GM12878 (cell line): ENCODE data around the gene MATN3. TPM values are rescaled to one million over a fixed set of nuclear protein-coding genes. Genes with fewer than 3 reads are reported as not detected.

ENCODE experiments used
- ATAC-seq: fragments of 200-7000 bp; cut with Tn5 transposase; 3 replicates; pipeline ENCODE4 v1.9.1; 2020; ENCODE audit warnings: mild to moderate bottlenecking, moderate library complexity
- BruUV-seq: library from RNA; stranded (reverse); fragments of 400-500 nt; replicated peaks from 2 replicates; lab custom pipeline; 2021; lab: Mats Ljungman, UMichigan
- CTCF ChIA-PET: fragments of 300-600 bp; sonication (Branson Sonifier 250); formaldehyde crosslinking; extraction: SDS; loops from one replicate; lab custom pipeline; 2021; ENCODE audit warnings: inconsistent platforms; lab: Yijun Ruan, JAX
- POLR2A ChIA-PET: fragments of 350-600 bp; formaldehyde crosslinking; extraction: SDS; loops from one replicate; lab custom pipeline; 2021; ENCODE audit warnings: inconsistent platforms; lab: Charles Lee
- RAD21 ChIA-PET: fragments of 300-600 bp; sonication (Branson Sonifier 250); formaldehyde crosslinking; loops from one replicate; lab custom pipeline; 2023; ENCODE audit warnings: antibody characterized with exemption; ENCODE audit not compliant: unreplicated experiment; lab: Charles Lee
- SMC1A ChIA-PET: fragments of 300-600 bp; sonication (Branson Sonifier 250); formaldehyde crosslinking; loops from one replicate; lab custom pipeline; 2023; ENCODE audit not compliant: unreplicated experiment, uncharacterized antibody; lab: Charles Lee
- DNase-seq: peaks from one replicate; pipeline ENCODE4 v3.0.0-alpha.2; 2011; ENCODE audit warnings: low read depth, low spot score
- FAIRE-seq: peaks from 3 replicates; lab custom pipeline; 2011; peaks lifted over from hg19 to GRCh38; lab: Jason Lieb, UNC
- H2AFZ ChIP-seq: 2 replicates; pipeline ENCODE4 v1.6.0; 2011; ENCODE audit warnings: low read depth, low read length, control low read depth; ENCODE audit not compliant: control insufficient read depth
- H3K27ac ChIP-seq: 2 replicates; pipeline ENCODE4 v1.5.1; 2011; ENCODE audit warnings: control low read depth; ENCODE audit not compliant: control insufficient read depth, insufficient read depth
- H3K27me3 ChIP-seq, 2 experiments: replicated peaks in 1 of 2; 2 replicates each; pipeline versions ENCODE4 v1.6.0 to v1.6.1; 2011; ENCODE audit warnings: low read length in 1 of 2; ENCODE audit not compliant: control insufficient read depth in 2 of 2, insufficient read depth in 2 of 2
- H3K36me3 ChIP-seq, 2 experiments: 2 replicates each; pipeline ENCODE4 v1.5.1; 2011; ENCODE audit warnings: low read length in 1 of 2; ENCODE audit not compliant: control insufficient read depth in 2 of 2, insufficient read depth in 2 of 2
- H3K4me1 ChIP-seq: 2 replicates; pipeline ENCODE4 v1.6.1; 2011; ENCODE audit warnings: mild to moderate bottlenecking, low read length, moderate library complexity, mixed read lengths; ENCODE audit not compliant: control insufficient read depth, insufficient read depth
- H3K4me2 ChIP-seq: 2 replicates; pipeline ENCODE4 v1.6.0; 2011; ENCODE audit warnings: control low read depth; ENCODE audit not compliant: control insufficient read depth, insufficient read depth
- H3K4me3 ChIP-seq: fragments of 200-600 bp; sonication (generic); 2 replicates; pipeline ENCODE4 v1.5.1; 2016
- H3K79me2 ChIP-seq: 2 replicates; pipeline ENCODE4 v1.6.0; 2011; ENCODE audit warnings: low read length; ENCODE audit not compliant: control insufficient read depth, insufficient read depth
- H3K9ac ChIP-seq: 2 replicates; pipeline ENCODE4 v1.8.0; 2011; ENCODE audit warnings: low read length, control low read depth, mixed read lengths; ENCODE audit not compliant: control insufficient read depth, insufficient read depth
- H3K9me3 ChIP-seq: replicated peaks from 3 replicates; pipeline ENCODE4 v1.5.1; 2011; ENCODE audit warnings: mild to moderate bottlenecking, low read length; ENCODE audit not compliant: control insufficient read depth, insufficient read depth
- H4K20me1 ChIP-seq: 2 replicates; pipeline ENCODE4 v1.6.0; 2011; ENCODE audit not compliant: control insufficient read depth, insufficient read depth
- BCL3 ChIP-seq: IDR thresholded peaks from 2 replicates; pipeline ENCODE4 v1.6.1; 2011; ENCODE audit warnings: borderline replicate concordance, low read depth, mild to moderate bottlenecking, moderate library complexity, low read length; ENCODE audit not compliant: insufficient read depth, poor library complexity, severe bottlenecking
- CEBPB ChIP-seq, 2 experiments: fragments of 150-350 bp in 1 of 2; IDR thresholded peaks; 2 replicates each; pipeline ENCODE4 v1.6.1; 2012 to 2014; ENCODE audit warnings: low read depth in 2 of 2, low read length in 2 of 2, borderline replicate concordance in 1 of 2, inconsistent platforms in 1 of 2
- CHD2 ChIP-seq: IDR thresholded peaks from 2 replicates; pipeline ENCODE4 v1.6.1; 2011; ENCODE audit warnings: low read depth, low read length, improper control_type of control experiment, borderline replicate concordance
- EED ChIP-seq: sonication (generic); IDR thresholded peaks from 2 replicates; pipeline ENCODE4 v1.6.1; 2016; ENCODE audit warnings: antibody characterized with exemption, low read depth
- ESRRA ChIP-seq: IDR thresholded peaks from 2 replicates; pipeline ENCODE4 v1.6.1; 2012; ENCODE audit warnings: mild to moderate bottlenecking, low read length, improper control_type of control experiment
- GABPA ChIP-seq: IDR thresholded peaks from 2 replicates; pipeline ENCODE4 v1.6.1; 2014; ENCODE audit warnings: antibody characterized with exemption, low read depth, mild to moderate bottlenecking, inconsistent platforms
- PML ChIP-seq: IDR thresholded peaks from 2 replicates; pipeline ENCODE4 v1.6.1; 2012; ENCODE audit warnings: low read length, inconsistent platforms
- RAD51 ChIP-seq: fragments of 450-650 bp; IDR thresholded peaks from 2 replicates; pipeline ENCODE4 v1.6.1; 2016; ENCODE audit warnings: moderate library complexity, mild to moderate bottlenecking, inconsistent platforms
- RBBP5 ChIP-seq: fragments of 200-600 bp; sonication (generic); conservative IDR thresholded peaks from 2 replicates; pipeline ENCODE4 v1.6.1; 2016
- TCF3 ChIP-seq: IDR thresholded peaks from 2 replicates; pipeline ENCODE4 v1.6.1; 2012; ENCODE audit warnings: low read depth, mild to moderate bottlenecking, low read length, borderline replicate concordance; ENCODE audit not compliant: insufficient read depth
- ZBTB33 ChIP-seq: fragments of 450-650 bp; IDR thresholded peaks from 2 replicates; pipeline ENCODE4 v1.6.1; 2017; ENCODE audit warnings: mild to moderate bottlenecking
- ZNF687 ChIP-seq: fragments of 450-650 bp; IDR thresholded peaks from 2 replicates; pipeline ENCODE4 v1.6.1; 2017; ENCODE audit warnings: mild to moderate bottlenecking, moderate library complexity
- WGBS: methylation state at CpG from one replicate; pipeline ENCODE4 v1.1.6; 2016; ENCODE audit warnings: low lambda C conversion rate; ENCODE audit not compliant: insufficient replicate concordance, insufficient coverage; ENCODE audit errors: missing lambda C conversion rate; 5-methylcytosine and 5-hydroxymethylcytosine counted together
- in situ Hi-C: fragments of 300-500 bp; cut with MboI; formaldehyde crosslinking; loops from 9 replicates; pipeline ENCODE4 v1.14.3; 2018; ENCODE audit warnings: mixed read lengths
- intact Hi-C: fragments of 100-400 bp; cut with micrococcal nuclease; formaldehyde crosslinking; loops from one replicate; pipeline ENCODE4 v1.14.2; 2022; ENCODE audit not compliant: unreplicated experiment
- polyA plus RNA-seq, 11 experiments: library from polyadenylated mRNA; depleted of rRNA in 4 of 11; unstranded in 6 of 11; stranded (reverse) in 5 of 11; fragments of >200 nt; fragmentation: Nextera tagmentation in 4 of 11; fragmentation: Illumina TruSeq in 1 of 11; extraction: Ambion mirVana in 4 of 11; extraction: Trizol in 1 of 11; gene quantifications; 1 replicate in 1 of 11; 2 replicates in 10 of 11; pipeline versions ENCODE4 v1.2.1 to v1.2.3, GENCODE V29; 2011 to 2016; ENCODE audit warnings: inconsistent platforms in 2 of 11, missing spikeins in 2 of 11, low read depth in 1 of 11
- total RNA-seq, 4 experiments: library from RNA; depleted of rRNA in 3 of 4; stranded (reverse); fragments of >200 nt in 3 of 4; fragmentation: Illumina TruSeq in 1 of 4; extraction: Trizol in 1 of 4; gene quantifications; 2 replicates each; pipeline versions ENCODE4 v1.2.1 to v1.2.3, GENCODE V29; 2013 to 2021

Gene MATN3
- total and polyA plus RNA-seq, 10 of the 15 experiments (the other 5 are each of a cell fraction or from before 2014, with no cell fraction given): 0.09 TPM; not detected in 9

GRCh38 chr2:20040489-20041172 is 28.2 kb upstream of the MATN3 start (continued):
- TF ChIP-seq ZNF687 (no peak), EED (no peak), CEBPB (IDR thresholded peaks at IDR 0.05; ENCODE audit: borderline replicate concordance in 1 of 2, low read depth in 2 of 2, low read length in 2 of 2) (no peak)

- Histone ChIP-seq H3K4me1 (peaks cover 3% of the 10 kb centered on the region; the same call in 1 of the 2 replicates), H3K27me3 (no peaks in the 10 kb centered on the region), H3K79me2 (no peaks in the 10 kb centered on the region; the same call in none of the 2 replicates), H3K4me3 (no peak overlapping the region), H3K9me3 (no peaks in the 10 kb centered on the region), H3K27ac (no peak overlapping the region), H2AFZ (no peak overlapping the region), H4K20me1 (no peaks in the 10 kb centered on the region; the same call in 1 of the 2 replicates), H3K4me2 (no peak overlapping the region), H3K36me3 (peaks cover 15 to 41% of the 10 kb centered on the region in 2 experiments), H3K9ac (no peak overlapping the region)
- no TSS peak for BruUV-seq
- CTCF ChIA-PET: interaction anchor here (1.0 to 2.9 kb wide), 5 partner anchors 10 to 22 kb away, joined by 3 to 12 read pairs (median 5); no protein-coding TSS in a partner anchor
- in situ Hi-C loops (no loop called here), intact Hi-C loops (no loop called here)
- 97% methylated on average over 2 of the region's 2 CpGs for WGBS
- RAD21 ChIA-PET: interaction anchor here (0.9 kb wide), 1 partner anchor 11 kb away, joined by 4 read pairs; no protein-coding TSS in a partner anchor
- no peak for ATAC-seq
- POLR2A ChIA-PET: interaction anchor here (1.5 to 1.6 kb wide), 2 partner anchors 10 to 14 kb away, joined by 3 to 5 read pairs; partner anchors contain the start of gene LAPTM4A
- SMC1A ChIA-PET: interaction anchor here (0.7 to 5.9 kb wide), 4 partner anchors 11 to 57 kb away, joined by 3 to 31 read pairs (median 8); no protein-coding TSS in a partner anchor
- DNase-seq: no peak
- no peak for FAIRE-seq
- TF ChIP-seq PML (no peak), GABPA (no peak), ZBTB33 (no peak), TCF3 (no peak), ESRRA (no peak), RAD51 (no peak), CHD2 (no peak), RBBP5 (no peak), BCL3 (no peak)
Measured at GRCh38 chr2:20037660-20038059, 25.2 kb upstream of the MATN3 start.
